ENCODE data around the gene SEMA6B.

The SEMA6B gene

GRCh38 chr19:4534836-4535658 is 24.4 kb downstream of the SEMA6B start, which contains the start of gene PLIN5:
TSS of gene PLIN5 (minus strand) at chr19:4535224. CDS start at chr19:4534074, 1,150 bp downstream.
- peaks cover 0 to 75% of the 10 kb centered on the region in 2 donors for H3K27me3 ChIP-seq
- no peak within 1 kb of the TSS for H3K4me3 ChIP-seq
- TF ChIP-seq, protein P1, sequence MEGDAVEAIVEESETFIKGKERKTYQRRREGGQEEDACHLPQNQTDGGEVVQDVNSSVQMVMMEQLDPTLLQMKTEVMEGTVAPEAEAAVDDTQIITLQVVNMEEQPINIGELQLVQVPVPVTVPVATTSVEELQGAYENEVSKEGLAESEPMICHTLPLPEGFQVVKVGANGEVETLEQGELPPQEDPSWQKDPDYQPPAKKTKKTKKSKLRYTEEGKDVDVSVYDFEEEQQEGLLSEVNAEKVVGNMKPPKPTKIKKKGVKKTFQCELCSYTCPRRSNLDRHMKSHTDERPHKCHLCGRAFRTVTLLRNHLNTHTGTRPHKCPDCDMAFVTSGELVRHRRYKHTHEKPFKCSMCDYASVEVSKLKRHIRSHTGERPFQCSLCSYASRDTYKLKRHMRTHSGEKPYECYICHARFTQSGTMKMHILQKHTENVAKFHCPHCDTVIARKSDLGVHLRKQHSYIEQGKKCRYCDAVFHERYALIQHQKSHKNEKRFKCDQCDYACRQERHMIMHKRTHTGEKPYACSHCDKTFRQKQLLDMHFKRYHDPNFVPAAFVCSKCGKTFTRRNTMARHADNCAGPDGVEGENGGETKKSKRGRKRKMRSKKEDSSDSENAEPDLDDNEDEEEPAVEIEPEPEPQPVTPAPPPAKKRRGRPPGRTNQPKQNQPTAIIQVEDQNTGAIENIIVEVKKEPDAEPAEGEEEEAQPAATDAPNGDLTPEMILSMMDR (IDR thresholded peaks at IDR 0.05) = no peak
- DNase-seq = peak in 1 of 2 donors; percentile 32
- H3K27ac ChIP-seq = no peak within 1 kb of the TSS
- intact Hi-C loops (cut with DNase I; ENCODE audit: low total_unique reads) = no loop called here
- no peaks in the 10 kb centered on the region for H3K36me3 ChIP-seq
- no peaks in the 10 kb centered on the region for H3K9me3 ChIP-seq
- H3K4me1 ChIP-seq = peaks cover 0 to 10% (median 6%) of the 10 kb centered on the region in 4 donors

GRCh38 chr19:4533835-4534424 is 25.6 kb downstream of the SEMA6B start:
- TF ChIP-seq, protein P1 (IDR thresholded peaks at IDR 0.05) = no peak
- peaks cover 0 to 10% (median 6%) of the 10 kb centered on the region in 4 donors for H3K4me1 ChIP-seq
- peaks cover 0 to 70% of the 10 kb centered on the region in 2 donors for H3K27me3 ChIP-seq
- intact Hi-C loops (cut with DNase I; ENCODE audit: low total_unique reads) = no loop called here
- DNase-seq = no peak
- H3K4me3 ChIP-seq = no peak overlapping the region
- no peaks in the 10 kb centered on the region for H3K36me3 ChIP-seq
- no peaks in the 10 kb centered on the region for H3K9me3 ChIP-seq
- no peak overlapping the region for H3K27ac ChIP-seq

GRCh38 chr19:4533334-4533733 is 26.1 kb downstream of the SEMA6B start:
- Histone ChIP-seq H3K4me1 (peaks cover 0 to 10% (median 6%) of the 10 kb centered on the region in 4 donors), H3K9me3 (no peaks in the 10 kb centered on the region), H3K27ac (no peak overlapping the region), H3K36me3 (no peaks in the 10 kb centered on the region), H3K27me3 (peaks cover 0 to 68% of the 10 kb centered on the region in 2 donors), H3K4me3 (no peak overlapping the region)
- intact Hi-C loops (cut with DNase I; ENCODE audit: low total_unique reads) = no loop called here
- no peak for DNase-seq
- TF ChIP-seq, protein P1 (IDR thresholded peaks at IDR 0.05) = no peak

- peaks cover 0 to 10% (median 6%) of the 10 kb centered on the region in 4 donors for H3K4me1 ChIP-seq
- DNase-seq = no peak
Measured at GRCh38 chr19:4531562-4532165, 27.8 kb downstream of the SEMA6B start.

DNA sequence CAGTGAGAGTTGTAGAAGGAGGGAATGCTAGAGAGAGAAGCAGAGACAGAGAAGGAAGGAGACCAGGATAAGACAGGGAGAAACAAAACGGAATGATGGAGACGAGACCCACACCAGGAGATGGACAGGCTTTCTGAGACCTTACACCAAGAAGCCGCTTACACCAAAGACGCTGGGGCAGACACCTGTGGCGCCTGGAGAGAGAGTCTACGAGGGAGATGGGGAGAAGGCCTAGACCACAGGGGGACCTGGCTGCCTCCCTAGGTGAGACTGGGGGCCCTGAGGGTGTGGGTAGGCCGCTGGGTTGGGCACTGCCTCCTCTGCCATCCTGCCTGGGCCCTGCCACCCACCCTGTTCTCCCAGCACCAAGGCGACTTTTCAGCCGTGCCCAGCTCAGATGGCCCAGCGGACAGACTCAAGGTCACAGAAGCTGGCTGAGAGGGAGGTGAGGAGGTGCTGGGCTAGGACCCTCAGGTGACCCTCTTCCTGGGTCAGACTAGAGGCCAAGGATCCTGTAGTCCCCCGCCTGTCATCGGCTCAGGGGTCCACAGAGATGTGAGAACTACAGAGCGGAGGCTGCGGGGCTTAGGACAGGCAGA is 29.5 kb downstream of the SEMA6B start:
- no peaks in the 10 kb centered on the region for H3K9me3 ChIP-seq
- DNase-seq = no peak
- intact Hi-C loops (cut with DNase I; ENCODE audit: low total_unique reads) = no loop called here
- no peaks in the 10 kb centered on the region for H3K36me3 ChIP-seq
- TF ChIP-seq, protein P1 (IDR thresholded peaks at IDR 0.05) = no peak
- no peak overlapping the region for H3K27ac ChIP-seq
- peaks cover 0 to 4% (median under 1%) of the 10 kb centered on the region in 4 donors for H3K4me1 ChIP-seq
- H3K27me3 ChIP-seq = peaks cover 0 to 45% of the 10 kb centered on the region in 2 donors
- no peak overlapping the region for H3K4me3 ChIP-seq

More at GRCh38 chr19:4531562-4532165, 27.8 kb downstream of the SEMA6B start:
- Histone ChIP-seq H3K36me3 (no peaks in the 10 kb centered on the region), H3K27me3 (peaks cover 0 to 51% of the 10 kb centered on the region in 2 donors), H3K4me3 (no peak overlapping the region), H3K27ac (no peak overlapping the region), H3K9me3 (no peaks in the 10 kb centered on the region)
- intact Hi-C loops (cut with DNase I; ENCODE audit: low total_unique reads) = no loop called here
- TF ChIP-seq, protein P1 (IDR thresholded peaks at IDR 0.05) = no peak

All from tibial artery (tissue), 4 donors.